ENCODE results near the gene IL23R. TPM values are rescaled to one million over a fixed set of nuclear protein-coding genes. Genes with fewer than 3 reads are reported as not detected.

Gene IL23R
- total and polyA plus RNA-seq, 2 donors (not counting 1 experiment from before 2014, with no cell fraction given) = not detected

DNA sequence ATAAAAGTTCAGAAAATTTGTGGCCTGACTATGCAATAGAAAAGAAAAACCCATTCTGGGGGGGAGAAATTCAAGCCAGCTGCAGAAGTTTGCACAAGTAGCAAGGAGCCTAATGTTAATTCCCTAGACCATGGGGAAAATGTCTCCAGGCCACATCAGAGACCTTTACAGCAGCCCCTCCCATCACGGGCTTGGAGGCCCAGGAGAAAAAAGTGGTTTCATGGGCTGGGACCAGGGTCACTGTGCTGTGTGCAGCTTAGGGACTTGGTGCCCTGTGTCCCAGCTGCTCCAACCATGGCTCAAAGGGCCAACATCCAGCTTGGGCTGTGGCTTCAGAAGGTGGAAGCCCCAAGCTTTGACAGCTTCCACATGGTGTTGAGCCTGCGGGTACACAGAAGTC lies 42.0 kb downstream of the IL23R start:
- TF ChIP-seq EZH2 (IDR thresholded peaks at IDR 0.05; ENCODE audit: borderline replicate concordance, insufficient read depth, low read depth, low read length, poor library complexity, severe bottlenecking) = no peak
- TF ChIP-seq, protein P1, sequence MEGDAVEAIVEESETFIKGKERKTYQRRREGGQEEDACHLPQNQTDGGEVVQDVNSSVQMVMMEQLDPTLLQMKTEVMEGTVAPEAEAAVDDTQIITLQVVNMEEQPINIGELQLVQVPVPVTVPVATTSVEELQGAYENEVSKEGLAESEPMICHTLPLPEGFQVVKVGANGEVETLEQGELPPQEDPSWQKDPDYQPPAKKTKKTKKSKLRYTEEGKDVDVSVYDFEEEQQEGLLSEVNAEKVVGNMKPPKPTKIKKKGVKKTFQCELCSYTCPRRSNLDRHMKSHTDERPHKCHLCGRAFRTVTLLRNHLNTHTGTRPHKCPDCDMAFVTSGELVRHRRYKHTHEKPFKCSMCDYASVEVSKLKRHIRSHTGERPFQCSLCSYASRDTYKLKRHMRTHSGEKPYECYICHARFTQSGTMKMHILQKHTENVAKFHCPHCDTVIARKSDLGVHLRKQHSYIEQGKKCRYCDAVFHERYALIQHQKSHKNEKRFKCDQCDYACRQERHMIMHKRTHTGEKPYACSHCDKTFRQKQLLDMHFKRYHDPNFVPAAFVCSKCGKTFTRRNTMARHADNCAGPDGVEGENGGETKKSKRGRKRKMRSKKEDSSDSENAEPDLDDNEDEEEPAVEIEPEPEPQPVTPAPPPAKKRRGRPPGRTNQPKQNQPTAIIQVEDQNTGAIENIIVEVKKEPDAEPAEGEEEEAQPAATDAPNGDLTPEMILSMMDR (IDR thresholded peaks at IDR 0.05) = no peak
- no peaks in the 10 kb centered on the region for H3K9me3 Mint-ChIP-seq (ENCODE audit: insufficient read depth)
- Histone ChIP-seq H3K27me3 (replicated peaks in 1 of 4; ENCODE audit: control extremely low read depth in 1 of 4, control insufficient read depth in 3 of 4, insufficient read depth in 4 of 4, low read length in 3 of 4) (no peaks in the 10 kb centered on the region), H3K27ac (ENCODE audit: low read length in 2 of 2) (no peak overlapping the region), H3K79me2 (ENCODE audit: control insufficient read depth, insufficient read depth, low read length) (no peaks in the 10 kb centered on the region), H4K20me1 (ENCODE audit: control insufficient read depth, insufficient read depth, low read length, poor library complexity, severe bottlenecking) (no peaks in the 10 kb centered on the region), H3K9ac (ENCODE audit: low read length) (no peak overlapping the region), H3K4me1 (ENCODE audit: control insufficient read depth in 2 of 2, insufficient read depth in 2 of 2, low read length in 2 of 2) (no peaks in the 10 kb centered on the region), H3K36me3 (replicated peaks in 1 of 2; ENCODE audit: control extremely low read depth in 1 of 2, control insufficient read depth in 1 of 2, extremely low read depth in 1 of 2, insufficient read depth in 2 of 2, low read length in 1 of 2) (no peaks in the 10 kb centered on the region), H3K4me2 (replicated peaks; ENCODE audit: low read depth, low read length, poor library complexity, severe bottlenecking) (no peak overlapping the region), H3K4me3 (ENCODE audit: control extremely low read depth in 1 of 5, extremely low read depth in 1 of 5, insufficient read depth in 1 of 5, low read depth in 2 of 5, low read length in 4 of 5) (no peak overlapping the region), H3K9me3 (ENCODE audit: control extremely low read depth in 1 of 3, control insufficient read depth in 2 of 3, insufficient read depth in 1 of 3, low read length in 2 of 3) (no peaks in the 10 kb centered on the region), H2AFZ (ENCODE audit: insufficient read depth, low read depth, low read length, poor library complexity, severe bottlenecking) (no peak overlapping the region)
- POLR2A ChIA-PET = no interaction called here
- CTCF ChIA-PET = interaction anchor here (2.1 kb wide), 1 partner anchor 293 kb away, joined by 8 read pairs; no protein-coding TSS in a partner anchor
- H3K4me3 Mint-ChIP-seq = no peak overlapping the region
- no peak for ATAC-seq (ENCODE audit: low read depth)
- no peaks in the 10 kb centered on the region for H3K4me1 Mint-ChIP-seq
- no peak for DNase-seq
- no peak overlapping the region for H3K27ac Mint-ChIP-seq
- intact Hi-C loops (cut with micrococcal nuclease) = no loop called here
- 75% methylated on average over 2 of the region's 2 CpGs for WGBS (ENCODE audit: insufficient coverage)
- no peaks in the 10 kb centered on the region for H3K27me3 Mint-ChIP-seq

DNA sequence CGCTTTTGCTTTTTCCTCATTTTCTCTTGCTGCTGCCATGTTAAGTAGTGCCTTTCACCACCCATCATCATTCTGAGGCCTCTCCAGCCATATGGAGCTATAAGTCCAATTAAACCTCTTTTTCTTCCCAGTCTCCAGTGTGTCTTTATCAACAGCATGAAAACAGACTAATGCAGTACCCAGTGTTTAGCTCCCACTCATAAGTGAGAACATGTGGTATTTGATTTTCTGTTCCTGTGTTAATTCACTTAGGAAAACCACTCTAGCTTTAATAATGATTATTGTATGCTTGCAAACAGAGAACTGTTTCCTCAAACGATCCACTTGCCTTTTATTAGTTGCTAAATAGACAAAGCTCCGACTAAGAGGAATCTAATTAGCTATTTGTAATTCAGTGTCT lies 43.3 kb downstream of the IL23R start:
- Mint-ChIP-seq H3K27me3 (no peaks in the 10 kb centered on the region), H3K4me1 (peaks cover 3% of the 10 kb centered on the region), H3K9me3 (ENCODE audit: insufficient read depth) (no peaks in the 10 kb centered on the region), H3K4me3 (no peak overlapping the region), H3K27ac (no peak overlapping the region)
- Histone ChIP-seq H3K4me2 (replicated peaks; ENCODE audit: low read depth, low read length, poor library complexity, severe bottlenecking) (no peak overlapping the region), H3K4me3 (ENCODE audit: control extremely low read depth in 1 of 5, extremely low read depth in 1 of 5, insufficient read depth in 1 of 5, low read depth in 2 of 5, low read length in 4 of 5) (no peak overlapping the region), H3K9me3 (ENCODE audit: control extremely low read depth in 1 of 3, control insufficient read depth in 2 of 3, insufficient read depth in 1 of 3, low read length in 2 of 3) (no peaks in the 10 kb centered on the region), H3K27me3 (replicated peaks in 1 of 4; ENCODE audit: control extremely low read depth in 1 of 4, control insufficient read depth in 3 of 4, insufficient read depth in 4 of 4, low read length in 3 of 4) (no peaks in the 10 kb centered on the region), H3K36me3 (replicated peaks in 1 of 2; ENCODE audit: control extremely low read depth in 1 of 2, control insufficient read depth in 1 of 2, extremely low read depth in 1 of 2, insufficient read depth in 2 of 2, low read length in 1 of 2) (no peaks in the 10 kb centered on the region), H2AFZ (ENCODE audit: insufficient read depth, low read depth, low read length, poor library complexity, severe bottlenecking) (no peak overlapping the region), H3K79me2 (ENCODE audit: control insufficient read depth, insufficient read depth, low read length) (no peaks in the 10 kb centered on the region), H3K27ac (ENCODE audit: low read length in 2 of 2) (no peak overlapping the region), H3K4me1 (ENCODE audit: control insufficient read depth in 2 of 2, insufficient read depth in 2 of 2, low read length in 2 of 2) (peaks cover 0 to under 1% of the 10 kb centered on the region in 2 donors), H3K9ac (ENCODE audit: low read length) (no peak overlapping the region), H4K20me1 (ENCODE audit: control insufficient read depth, insufficient read depth, low read length, poor library complexity, severe bottlenecking) (no peaks in the 10 kb centered on the region)
- no peak for TF ChIP-seq EZH2 (IDR thresholded peaks at IDR 0.05; ENCODE audit: borderline replicate concordance, insufficient read depth, low read depth, low read length, poor library complexity, severe bottlenecking)
- TF ChIP-seq, protein P1 (IDR thresholded peaks at IDR 0.05) = no peak
- intact Hi-C loops (cut with micrococcal nuclease) = no loop called here
- ATAC-seq (ENCODE audit: low read depth) (no peak), DNase-seq (no peak)
- 100% methylated on average over 1 of the region's 3 CpGs for WGBS (ENCODE audit: insufficient coverage)
- ChIA-PET POLR2A (no interaction called here), CTCF (interaction anchor here (0.6 to 2.1 kb wide), 7 partner anchors 43 to 1252 kb away, joined by 3 to 8 read pairs (median 3); no protein-coding TSS in a partner anchor)
